Naive thymus-derived CD4-positive, alpha-beta T cell (primary cell): ENCODE results near the gene VCL. TPM values are rescaled to one million over a fixed set of nuclear protein-coding genes. Genes with fewer than 3 reads are reported as not detected.
A peak's percentile ranks its signal among the peaks of the same experiment; 100 is the strongest.
"Not testable (repeated sequence)": the region's sequence is repeated elsewhere in the genome, so short reads cannot be mapped to it uniquely, and the experiment has no call there.

Experiments
- ATAC-seq: fragments of 150-1000 bp; cut with Tn5 transposase; 2 replicates; pipeline ENCODE4 v1.10.0; 2021; ENCODE audit warnings: mild to moderate bottlenecking, moderate library complexity
- CTCF ChIA-PET: fragments of 350-600 bp; sonication (Branson Sonifier 250); formaldehyde crosslinking; loops from one replicate; lab custom pipeline; 2021; ENCODE audit warnings: antibody characterized with exemption; lab: Charles Lee
- POLR2A ChIA-PET: fragments of 350-600 bp; sonication (Branson Sonifier 250); formaldehyde crosslinking; loops from one replicate; lab custom pipeline; 2021; ENCODE audit warnings: antibody characterized with exemption, inconsistent platforms; lab: Charles Lee
- DNase-seq, 9 donors: peaks; one replicate each; pipeline versions ENCODE4 v3.0.0 to v3.0.0-alpha.2; 2020 to 2022; ENCODE audit warnings: mixed read lengths in 1 of 9
- H3K27ac ChIP-seq: one replicate; pipeline ENCODE4 v1.7.0; 2013; ENCODE audit warnings: mild to moderate bottlenecking, low read depth, low read length, moderate library complexity
- H3K27me3 ChIP-seq, 2 donors: one replicate each; pipeline ENCODE4 v1.7.0; 2013; ENCODE audit warnings: low read length in 2 of 2, mild to moderate bottlenecking in 2 of 2, moderate library complexity in 2 of 2; ENCODE audit not compliant: control insufficient read depth in 2 of 2, insufficient read depth in 2 of 2
- H3K36me3 ChIP-seq, 3 experiments: 1 replicate in 2 of 3; 2 replicates in 1 of 3; pipeline ENCODE4 v1.7.0; 2013; ENCODE audit warnings: low read length in 3 of 3, mild to moderate bottlenecking in 3 of 3, moderate library complexity in 1 of 3; ENCODE audit not compliant: insufficient read depth in 3 of 3, control insufficient read depth in 2 of 3
- H3K4me1 ChIP-seq, 2 donors: one replicate each; pipeline ENCODE4 v1.7.0; 2013; ENCODE audit warnings: low read length in 2 of 2, mild to moderate bottlenecking in 2 of 2, moderate library complexity in 1 of 2; ENCODE audit not compliant: control insufficient read depth in 2 of 2, insufficient read depth in 2 of 2
- H3K4me3 ChIP-seq: 2 replicates; pipeline ENCODE4 v1.7.0; 2013; ENCODE audit warnings: mild to moderate bottlenecking, low read length
- H3K9me3 ChIP-seq, 3 experiments: 1 replicate in 2 of 3; 2 replicates in 1 of 3; pipeline ENCODE4 v1.7.0; 2013; ENCODE audit warnings: low read length in 3 of 3; ENCODE audit not compliant: control insufficient read depth in 2 of 3
- H3K27ac Mint-ChIP-seq, 9 donors: one replicate each; pipeline ENCODE4 v1.8.0; 2020 to 2022; ENCODE audit warnings: mixed read lengths in 9 of 9, mild to moderate bottlenecking in 8 of 9, moderate library complexity in 5 of 9, inconsistent platforms in 2 of 9
- H3K27me3 Mint-ChIP-seq, 5 donors: one replicate each; pipeline ENCODE4 v1.8.0; 2021 to 2022; ENCODE audit warnings: mixed read lengths in 5 of 5, mild to moderate bottlenecking in 1 of 5
- H3K36me3 Mint-ChIP-seq, 5 donors: one replicate each; pipeline ENCODE4 v1.8.0; 2020 to 2022; ENCODE audit warnings: mixed read lengths in 5 of 5, mild to moderate bottlenecking in 3 of 5, inconsistent platforms in 1 of 5
- H3K4me1 Mint-ChIP-seq, 7 donors: one replicate each; pipeline ENCODE4 v1.8.0; 2020 to 2022; ENCODE audit warnings: mixed read lengths in 7 of 7, mild to moderate bottlenecking in 3 of 7, inconsistent platforms in 1 of 7
- H3K4me3 Mint-ChIP-seq, 10 donors: one replicate each; pipeline ENCODE4 v1.8.0; 2020 to 2022; ENCODE audit warnings: mild to moderate bottlenecking in 10 of 10, mixed read lengths in 10 of 10, moderate library complexity in 6 of 10, inconsistent platforms in 2 of 10
- H3K9me3 Mint-ChIP-seq, 11 donors: one replicate each; pipeline ENCODE4 v1.8.0; 2020 to 2022; ENCODE audit warnings: mixed read lengths in 11 of 11, mild to moderate bottlenecking in 4 of 11, inconsistent platforms in 1 of 11, moderate library complexity in 1 of 11
- intact Hi-C, 2 donors: fragments of 100-400 bp; cut with micrococcal nuclease; formaldehyde crosslinking; loops; one replicate each; pipeline ENCODE4 v1.15.1; 2023
- polyA plus RNA-seq, 2 donors: library from polyadenylated mRNA; unstranded; fragments of 300-500 nt; fragmentation: Illumina TruSeq; gene quantifications; one replicate each; pipeline ENCODE4 v1.2.3, GENCODE V29; 2021
- total RNA-seq, 6 experiments: library from RNA in 5 of 6; stranded (reverse) in 5 of 6; gene quantifications; 1 replicate in 5 of 6; 2 replicates in 1 of 6; pipeline ENCODE4 v1.2.3 and lab custom pipeline; 2021 to 2026

VCL gene
- total and polyA plus RNA-seq, 7 experiments from 2014 or later, result 9.0 to 67.7 (median 16.5) TPM

- H3K36me3 ChIP-seq, H3K27ac ChIP-seq, H3K27ac Mint-ChIP-seq, DNase-seq, CTCF ChIA-PET, H3K4me3 ChIP-seq, H3K9me3 ChIP-seq, H3K27me3 ChIP-seq, H3K27me3 Mint-ChIP-seq, intact Hi-C loops, ATAC-seq, H3K4me3 Mint-ChIP-seq, H3K9me3 Mint-ChIP-seq: not testable (repeated sequence)
- H3K4me1 ChIP-seq, result peaks cover 7 to 10% of the 10 kb centered on the region in 2 donors
- POLR2A ChIA-PET, result interaction anchor here (1.1 kb wide), 1 partner anchor 14 kb away, joined by 3 read pairs; no protein-coding TSS in a partner anchor
- Mint-ChIP-seq H3K36me3 (peaks cover 10 to 44% (median 16%) of the 10 kb centered on the region in 5 donors), H3K4me1 (peaks cover 10 to 23% (median 14%) of the 10 kb centered on the region in 7 donors)
These were observed 64.1 kb downstream of the VCL start for GRCh38 chr10:74061978-74062377.

- peaks cover 0 to 6% of the 10 kb centered on the region in 2 donors for H3K4me1 ChIP-seq
- POLR2A ChIA-PET, result no interaction called here
- no peak for DNase-seq
- no peak overlapping the region for H3K4me3 ChIP-seq
- no peaks in the 10 kb centered on the region for H3K9me3 ChIP-seq
- CTCF ChIA-PET, result no interaction called here
- Mint-ChIP-seq H3K27me3 (no peaks in the 10 kb centered on the region), H3K9me3 (peaks cover 0 to 9% (median 0%) of the 10 kb centered on the region in 11 donors), H3K36me3 (peaks cover 10 to 46% (median 16%) of the 10 kb centered on the region in 5 donors), H3K4me3 (no peak overlapping the region), H3K27ac (no peak overlapping the region), H3K4me1 (peaks cover 7 to 15% (median 9%) of the 10 kb centered on the region in 7 donors)
- intact Hi-C loops, result no loop called here
- no peaks in the 10 kb centered on the region for H3K27me3 ChIP-seq
- peaks cover 0 to 7% (median 3%) of the 10 kb centered on the region in 3 experiments for H3K36me3 ChIP-seq
- H3K27ac ChIP-seq, result no peak overlapping the region
- no peak for ATAC-seq
These were observed 65.3 kb downstream of the VCL start for GRCh38 chr10:74063256-74063655.

- no peak overlapping the region for H3K4me3 ChIP-seq
- Mint-ChIP-seq H3K4me1 (peaks cover 0 to 7% (median 0%) of the 10 kb centered on the region in 7 donors), H3K27ac (no peak overlapping the region), H3K36me3 (peaks cover 13 to 37% (median 28%) of the 10 kb centered on the region in 5 donors), H3K27me3 (no peaks in the 10 kb centered on the region), H3K9me3 (peaks cover 0 to 9% (median 0%) of the 10 kb centered on the region in 11 donors), H3K4me3 (no peak overlapping the region)
- DNase-seq (no peak), ATAC-seq (no peak)
- peaks cover 0 to 12% (median 7%) of the 10 kb centered on the region in 3 experiments for H3K36me3 ChIP-seq
- ChIA-PET POLR2A (no interaction called here), CTCF (interaction anchor here (0.6 kb wide), 1 partner anchor 42 kb away, joined by 7 read pairs; no protein-coding TSS in a partner anchor)
- intact Hi-C loops, result no loop called here
- no peaks in the 10 kb centered on the region for H3K9me3 ChIP-seq
- H3K27ac ChIP-seq, result no peak overlapping the region
- H3K4me1 ChIP-seq, result no peaks in the 10 kb centered on the region
- no peaks in the 10 kb centered on the region for H3K27me3 ChIP-seq
These were observed 69.7 kb downstream of the VCL start for GRCh38 chr10:74067373-74068352.

- Mint-ChIP-seq H3K36me3 (peaks cover 9 to 39% (median 32%) of the 10 kb centered on the region in 5 donors), H3K27me3 (no peaks in the 10 kb centered on the region), H3K9me3 (no peaks in the 10 kb centered on the region), H3K4me3 (no peak overlapping the region), H3K4me1 (peaks cover 0 to 7% (median 0%) of the 10 kb centered on the region in 7 donors), H3K27ac (peak overlapping the region in 1 of 9 donors; percentile 49)
- POLR2A ChIA-PET, result interaction anchor here (1.1 kb wide), 1 partner anchor 9 kb away, joined by 3 read pairs; no protein-coding TSS in a partner anchor
- H3K36me3 ChIP-seq, result peaks cover 0 to 31% (median 13%) of the 10 kb centered on the region in 3 experiments
- H3K27me3 ChIP-seq, result no peaks in the 10 kb centered on the region
- intact Hi-C loops, result no loop called here
- no peak overlapping the region for H3K27ac ChIP-seq
- CTCF ChIA-PET, result interaction anchor here (0.6 to 1.2 kb wide), 2 partner anchors 10 to 183 kb away, joined by 3 read pairs; no protein-coding TSS in a partner anchor
- no peak for ATAC-seq
- no peaks in the 10 kb centered on the region for H3K4me1 ChIP-seq
- H3K4me3 ChIP-seq, result no peak overlapping the region
- no peaks in the 10 kb centered on the region for H3K9me3 ChIP-seq
- DNase-seq, result no peak
These were observed 73.2 kb downstream of the VCL start for GRCh38 chr10:74071157-74071556.

- POLR2A ChIA-PET, result no interaction called here
These were observed 74.6 kb downstream of the VCL start for GRCh38 chr10:74072503-74072902.

GRCh38 chr10:74075906-74076305, 78.0 kb downstream of the VCL start:
- Mint-ChIP-seq H3K36me3 (peaks cover 9 to 43% (median 32%) of the 10 kb centered on the region in 5 donors), H3K4me1 (peaks cover 0 to 32% (median 4%) of the 10 kb centered on the region in 7 donors), H3K27me3 (no peaks in the 10 kb centered on the region), H3K27ac (no peak overlapping the region), H3K4me3 (no peak overlapping the region), H3K9me3 (no peaks in the 10 kb centered on the region)
- ChIA-PET CTCF (interaction anchor here (0.8 to 1.5 kb wide), 6 partner anchors 16 to 226 kb away, joined by 3 to 7 read pairs (median 4); no protein-coding TSS in a partner anchor), POLR2A (no interaction called here)
- ATAC-seq (no peak), DNase-seq (no peak)
- peaks cover 0 to 15% of the 10 kb centered on the region in 2 donors for H3K4me1 ChIP-seq
- H3K27me3 ChIP-seq, result no peaks in the 10 kb centered on the region
- no peaks in the 10 kb centered on the region for H3K9me3 ChIP-seq
- H3K27ac ChIP-seq, result no peak overlapping the region
- peaks cover 0 to 31% (median 7%) of the 10 kb centered on the region in 3 experiments for H3K36me3 ChIP-seq
- intact Hi-C loops, result loop anchor here in 1 of 2 donors (5.0 kb wide), 1 partner anchor 79 kb away; the partner anchor contains the start of gene VCL
- H3K4me3 ChIP-seq, result no peak overlapping the region

More at GRCh38 chr10:74072503-74072902, 74.6 kb downstream of the VCL start:
- H3K9me3 Mint-ChIP-seq, result no peaks in the 10 kb centered on the region
- peaks cover 9 to 42% (median 34%) of the 10 kb centered on the region in 5 donors for H3K36me3 Mint-ChIP-seq
- H3K4me1 Mint-ChIP-seq, result peaks cover 0 to 11% (median 3%) of the 10 kb centered on the region in 7 donors
- H3K4me3 Mint-ChIP-seq, result no peak overlapping the region
- intact Hi-C loops, result no loop called here
- no peak overlapping the region for H3K27ac Mint-ChIP-seq
- H3K9me3 ChIP-seq, result no peaks in the 10 kb centered on the region
- no peak overlapping the region for H3K27ac ChIP-seq
- no peak overlapping the region for H3K4me3 ChIP-seq
- CTCF ChIA-PET, result no interaction called here
- no peaks in the 10 kb centered on the region for H3K27me3 Mint-ChIP-seq
- H3K27me3 ChIP-seq, result no peaks in the 10 kb centered on the region
- no peak for DNase-seq
- no peak for ATAC-seq
- H3K4me1 ChIP-seq, result peaks cover 0 to 3% of the 10 kb centered on the region in 2 donors
- peaks cover 0 to 34% (median 12%) of the 10 kb centered on the region in 3 experiments for H3K36me3 ChIP-seq
